Activated T-helper 1 cell treated with anti-CD3 and anti-CD28 coated beads, Interleukin-12 subunit alpha, Interleukin-12 subunit beta, Interleukin-2, Interleukin-4 antibody, amounts not matched to agents 30 ng/mL and 10 ng/mL and 1 ng/mL, durations not matched to agents 14 hours and 24 hours and 36 hours (primary cell): ENCODE data around the gene CACNA1H. TPM values are rescaled to one million over a fixed set of nuclear protein-coding genes. Genes with fewer than 3 reads are reported as not detected.
"Not testable (repeated sequence)": the region's sequence is repeated elsewhere in the genome, so short reads cannot be mapped to it uniquely, and the experiment has no call there.

Source experiments
- DNase-seq: peaks from one replicate; pipeline ENCODE4 v3.0.0; 2021; ENCODE audit warnings: low spot score
- H3K27ac Mint-ChIP-seq: one replicate; pipeline ENCODE4 v1.8.0; 2021; ENCODE audit warnings: mild to moderate bottlenecking, mixed read lengths
- H3K27me3 Mint-ChIP-seq: one replicate; pipeline ENCODE4 v1.8.0; 2022; ENCODE audit warnings: mild to moderate bottlenecking, moderate library complexity, mixed read lengths; ENCODE audit not compliant: insufficient read depth
- H3K36me3 Mint-ChIP-seq: one replicate; pipeline ENCODE4 v1.8.0; 2021; ENCODE audit warnings: low read depth, mixed read lengths
- H3K4me1 Mint-ChIP-seq: one replicate; pipeline ENCODE4 v1.8.0; 2021; ENCODE audit warnings: low read depth, mixed read lengths
- H3K4me3 Mint-ChIP-seq: one replicate; pipeline ENCODE4 v1.8.0; 2021; ENCODE audit warnings: mild to moderate bottlenecking, moderate library complexity, mixed read lengths
- H3K9me3 Mint-ChIP-seq: one replicate; pipeline ENCODE4 v1.8.0; 2021; ENCODE audit warnings: mixed read lengths
- intact Hi-C: fragments of 100-400 bp; cut with micrococcal nuclease; formaldehyde crosslinking; loops from one replicate; pipeline ENCODE4 v1.15.1; 2024
- total RNA-seq: library from RNA; stranded (reverse); gene quantifications from 2 replicates; pipeline ENCODE4 v1.2.3, GENCODE V29; 2022

CACNA1H gene
- total RNA-seq, 1 donor from 2014 or later = 0.18 TPM

DNA sequence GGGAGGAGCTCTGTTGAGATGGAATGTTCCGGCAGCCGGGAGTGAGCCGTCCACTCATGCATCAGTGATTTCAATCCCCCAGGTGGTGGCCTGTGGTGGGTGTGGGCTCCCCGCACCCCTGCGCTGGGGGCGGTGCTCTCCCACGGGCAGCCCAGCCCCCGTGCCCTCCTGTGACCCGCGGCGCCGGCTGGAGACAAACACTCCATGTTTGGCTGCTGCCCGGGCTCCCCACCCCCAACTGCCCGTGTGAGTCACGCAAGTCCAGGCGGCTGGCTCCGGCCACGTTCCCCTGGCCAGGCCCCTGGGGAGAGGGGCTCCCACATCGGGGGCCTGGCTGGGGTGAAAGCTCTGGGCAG, 29.4 kb downstream of the CACNA1H start:
- no peak for DNase-seq
- intact Hi-C loops = no loop called here
- H3K4me3 Mint-ChIP-seq = no peak overlapping the region
- no peaks in the 10 kb centered on the region for H3K4me1 Mint-ChIP-seq
- no peak overlapping the region for H3K27ac Mint-ChIP-seq
- H3K36me3 Mint-ChIP-seq = no peaks in the 10 kb centered on the region
- no peaks in the 10 kb centered on the region for H3K27me3 Mint-ChIP-seq
- no peaks in the 10 kb centered on the region for H3K9me3 Mint-ChIP-seq

DNA sequence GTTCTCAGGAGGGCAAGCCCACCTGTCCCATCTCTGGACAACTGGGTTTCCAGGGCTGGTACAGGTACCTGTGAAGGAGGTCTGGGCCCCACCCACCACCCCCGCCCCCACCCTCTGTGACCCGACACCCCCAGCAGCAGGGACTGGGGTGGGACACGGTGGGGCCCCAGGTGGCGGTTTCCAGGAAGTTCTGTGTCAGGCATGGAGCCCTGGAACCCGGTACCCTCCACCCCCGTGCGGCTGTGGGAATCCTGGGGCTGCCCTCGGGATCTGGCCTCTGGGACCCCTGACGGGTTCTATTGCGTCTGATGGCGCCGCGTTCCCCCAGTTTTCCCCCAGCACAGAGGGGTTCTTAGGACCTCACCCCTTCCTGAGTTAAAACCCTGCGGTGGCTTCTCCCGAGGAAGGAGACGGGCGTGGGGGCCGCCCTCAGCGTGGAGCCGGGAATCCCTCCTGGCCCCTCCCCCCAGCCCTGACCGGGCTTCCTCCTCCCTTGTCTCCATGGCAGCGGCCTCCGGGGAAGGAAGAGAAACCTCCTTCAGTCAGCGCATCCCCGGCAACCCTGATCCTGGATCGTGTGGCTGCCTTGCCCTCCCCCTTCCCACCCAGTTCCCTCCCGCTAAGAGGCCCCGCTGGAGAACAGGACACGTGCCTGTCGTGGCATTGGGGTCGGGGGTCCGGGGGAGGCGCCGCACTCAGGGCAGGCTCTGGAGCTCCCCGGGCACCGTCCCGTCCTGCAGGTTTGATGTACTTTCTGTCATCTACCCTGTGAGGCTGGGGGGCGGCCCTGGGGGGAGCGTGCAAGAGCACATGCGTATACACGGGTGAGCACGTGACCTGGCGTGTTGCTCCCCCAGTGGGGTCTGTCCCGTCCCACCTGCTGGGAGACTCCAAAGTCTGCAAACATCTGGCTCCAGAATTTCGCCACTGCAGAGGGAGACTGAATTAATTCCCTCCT, 30.3 kb downstream of the CACNA1H start:
- no peaks in the 10 kb centered on the region for H3K27me3 Mint-ChIP-seq
- intact Hi-C loops = no loop called here
- H3K36me3 Mint-ChIP-seq = no peaks in the 10 kb centered on the region
- no peaks in the 10 kb centered on the region for H3K4me1 Mint-ChIP-seq
- H3K9me3 Mint-ChIP-seq = no peaks in the 10 kb centered on the region
- no peak for DNase-seq
- no peak overlapping the region for H3K4me3 Mint-ChIP-seq
- H3K27ac Mint-ChIP-seq = no peak overlapping the region

DNA sequence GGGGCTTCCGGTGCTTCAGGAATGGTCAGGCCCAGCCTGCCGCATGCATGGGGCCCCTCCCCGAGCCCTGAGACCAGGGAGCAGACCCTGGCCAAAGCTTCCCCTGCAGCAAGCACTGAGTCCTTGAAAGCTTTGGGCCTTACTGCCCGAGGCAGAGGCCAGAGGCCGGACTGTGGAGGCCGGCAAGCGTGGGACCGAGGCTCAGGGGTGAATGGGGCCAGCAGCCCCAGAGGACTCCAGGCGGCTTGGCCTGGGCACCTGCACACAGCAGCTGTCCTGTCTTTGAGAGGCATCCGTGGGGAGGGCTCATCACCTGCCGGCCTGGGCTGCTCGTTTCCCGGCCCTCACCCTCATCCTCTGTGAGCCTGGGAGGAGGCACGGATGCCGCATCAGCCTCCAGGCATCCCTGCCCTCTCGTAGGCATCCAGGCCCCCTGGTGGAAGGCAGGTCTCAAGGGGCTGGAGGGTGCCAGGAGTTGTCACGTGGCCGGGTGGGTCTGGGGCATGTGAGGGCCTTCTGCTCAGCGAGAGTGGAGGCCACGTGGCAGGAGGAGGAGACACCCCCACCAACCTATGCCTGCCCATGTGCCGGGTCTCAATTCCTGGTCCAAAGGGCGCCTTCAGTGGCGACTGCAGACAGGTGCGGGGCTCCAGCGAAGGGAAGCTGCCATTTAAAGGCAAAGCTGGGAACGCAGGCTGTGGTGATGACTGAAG, 31.4 kb downstream of the CACNA1H start:
- Mint-ChIP-seq H3K27me3 (no peaks in the 10 kb centered on the region), H3K4me3 (no peak overlapping the region), H3K9me3 (no peaks in the 10 kb centered on the region), H3K4me1 (no peaks in the 10 kb centered on the region), H3K27ac (no peak overlapping the region), H3K36me3 (no peaks in the 10 kb centered on the region)
- no peak for DNase-seq
- intact Hi-C loops = no loop called here

DNA sequence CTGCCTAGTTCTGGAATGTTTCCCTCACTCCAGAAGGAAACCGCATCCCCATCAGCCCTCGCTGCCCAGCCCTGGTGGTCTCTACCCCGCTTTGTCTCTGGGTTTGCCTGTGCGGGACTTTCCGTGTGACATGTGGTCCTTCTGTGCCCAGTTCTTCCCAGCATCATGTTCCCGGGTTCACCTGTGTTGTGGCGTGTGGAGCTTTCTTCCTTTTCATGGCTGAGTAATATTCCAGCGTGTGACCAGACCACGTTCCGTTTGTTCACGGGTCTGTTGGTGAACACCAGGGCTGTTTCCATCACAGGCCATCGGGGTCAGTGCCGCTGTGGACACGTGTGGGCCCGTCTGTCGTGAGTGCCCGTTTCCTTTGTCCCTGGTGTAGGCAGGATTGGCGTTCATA, 32.1 kb downstream of the CACNA1H start:
- H3K27me3 Mint-ChIP-seq = no peaks in the 10 kb centered on the region
- H3K36me3 Mint-ChIP-seq = no peaks in the 10 kb centered on the region
- H3K27ac Mint-ChIP-seq = no peak overlapping the region
- no peaks in the 10 kb centered on the region for H3K4me1 Mint-ChIP-seq
- no peak for DNase-seq
- H3K9me3 Mint-ChIP-seq = no peaks in the 10 kb centered on the region
- intact Hi-C loops = no loop called here
- no peak overlapping the region for H3K4me3 Mint-ChIP-seq

DNA sequence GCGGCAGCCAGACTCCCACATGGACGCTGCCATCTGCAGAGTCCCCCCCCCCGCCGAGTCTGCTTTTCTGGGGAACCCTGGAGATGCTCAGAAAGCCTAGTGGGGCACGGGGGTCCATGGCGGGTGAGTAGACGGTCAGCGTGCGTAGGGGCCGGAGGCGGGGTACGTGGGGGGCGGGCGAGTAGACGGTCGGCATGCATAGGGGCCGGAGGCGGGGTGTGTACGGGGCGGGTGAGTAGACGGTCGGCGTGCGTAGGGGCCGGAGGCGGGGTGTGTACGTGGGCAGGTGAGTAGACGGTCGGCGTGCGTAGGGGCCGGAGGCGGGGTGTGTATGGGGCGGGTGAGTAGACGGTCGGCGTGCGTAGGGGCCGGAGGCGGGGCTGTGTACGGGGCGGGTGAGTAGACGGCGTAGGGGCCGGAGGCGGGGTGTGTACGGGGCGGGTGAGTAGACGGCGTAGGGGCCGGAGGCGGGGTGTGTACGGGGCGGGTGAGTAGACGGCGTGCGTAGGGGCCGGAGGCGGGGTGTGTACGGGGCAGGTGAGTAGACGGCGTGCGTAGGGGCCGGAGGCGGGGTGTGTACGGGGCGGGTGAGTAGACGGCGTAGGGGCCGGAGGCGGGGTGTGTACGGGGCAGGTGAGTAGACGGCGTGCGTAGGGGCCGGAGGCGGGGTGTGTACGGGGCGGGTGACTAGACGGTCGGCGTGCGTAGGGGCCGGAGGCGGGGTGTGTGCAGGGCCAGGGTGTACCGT, 32.7 kb downstream of the CACNA1H start:
- H3K9me3 Mint-ChIP-seq, H3K4me1 Mint-ChIP-seq, DNase-seq, H3K27ac Mint-ChIP-seq, H3K27me3 Mint-ChIP-seq, H3K36me3 Mint-ChIP-seq, intact Hi-C loops, H3K4me3 Mint-ChIP-seq: not testable (repeated sequence)

DNA sequence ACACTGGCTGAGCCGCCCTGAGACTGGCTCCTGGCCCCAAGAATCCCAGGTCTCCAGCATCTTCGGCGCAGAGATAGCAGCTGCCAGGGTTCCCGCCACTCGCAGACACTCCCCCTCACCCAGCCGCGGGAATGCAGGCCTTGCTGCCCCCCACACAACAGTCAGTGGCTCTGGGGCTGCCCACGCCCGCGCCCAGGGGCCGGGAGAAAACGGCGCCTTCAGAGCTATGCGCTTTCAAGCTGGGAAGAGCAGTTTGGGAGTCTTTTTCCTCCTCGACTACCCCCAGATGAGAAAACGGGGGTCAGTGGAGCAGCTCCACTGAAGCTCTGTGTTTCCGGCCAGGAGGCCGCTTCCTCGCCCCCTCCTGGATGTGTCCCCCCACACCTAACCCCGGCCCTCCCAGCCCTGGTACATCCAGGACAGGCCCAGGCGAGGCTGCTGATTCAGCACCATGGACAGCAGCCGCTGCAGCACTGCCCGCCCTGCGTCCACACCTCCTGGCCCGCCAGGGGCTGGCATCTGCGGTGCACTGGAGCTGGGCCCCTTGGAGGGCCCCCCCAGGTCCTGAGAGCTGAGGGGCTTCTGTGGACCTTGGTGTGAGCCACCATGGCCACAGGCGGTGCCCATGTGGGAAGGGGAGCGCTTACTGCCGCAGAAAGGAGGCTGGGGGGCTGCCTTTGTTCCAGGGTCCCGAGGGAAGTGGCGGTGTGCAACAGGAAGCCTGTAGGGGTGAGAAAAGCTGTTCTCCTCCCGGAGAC, 35.7 kb downstream of the CACNA1H start:
- Mint-ChIP-seq H3K4me1 (no peaks in the 10 kb centered on the region), H3K36me3 (no peaks in the 10 kb centered on the region), H3K9me3 (no peaks in the 10 kb centered on the region), H3K27me3 (no peaks in the 10 kb centered on the region), H3K4me3 (no peak overlapping the region), H3K27ac (no peak overlapping the region)
- DNase-seq = peak; percentile 14
- intact Hi-C loops = no loop called here

DNA sequence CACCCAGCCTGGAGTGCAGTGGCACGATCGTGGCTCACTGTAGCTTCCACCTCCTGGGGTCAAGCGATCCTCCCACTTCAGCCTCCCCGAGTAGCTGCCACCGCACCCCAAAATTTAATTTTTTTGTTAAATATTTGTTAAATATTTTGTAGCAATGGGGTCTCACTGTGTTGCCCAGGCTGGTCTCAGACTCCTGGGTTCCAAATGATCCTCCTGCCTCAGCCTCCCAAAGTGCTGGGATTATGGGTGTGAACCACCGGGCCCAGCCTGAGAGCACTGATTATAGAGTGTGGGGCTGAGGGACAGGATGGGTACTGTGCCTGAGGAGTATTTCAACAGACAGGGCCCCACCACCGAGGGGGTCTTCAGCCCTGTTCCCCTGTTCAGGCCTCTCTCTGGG, 36.5 kb downstream of the CACNA1H start:
- Mint-ChIP-seq H3K27ac (no peak overlapping the region), H3K4me1 (no peaks in the 10 kb centered on the region), H3K27me3 (no peaks in the 10 kb centered on the region), H3K9me3 (no peaks in the 10 kb centered on the region), H3K4me3 (no peak overlapping the region), H3K36me3 (no peaks in the 10 kb centered on the region)
- no peak for DNase-seq
- intact Hi-C loops = no loop called here

DNA sequence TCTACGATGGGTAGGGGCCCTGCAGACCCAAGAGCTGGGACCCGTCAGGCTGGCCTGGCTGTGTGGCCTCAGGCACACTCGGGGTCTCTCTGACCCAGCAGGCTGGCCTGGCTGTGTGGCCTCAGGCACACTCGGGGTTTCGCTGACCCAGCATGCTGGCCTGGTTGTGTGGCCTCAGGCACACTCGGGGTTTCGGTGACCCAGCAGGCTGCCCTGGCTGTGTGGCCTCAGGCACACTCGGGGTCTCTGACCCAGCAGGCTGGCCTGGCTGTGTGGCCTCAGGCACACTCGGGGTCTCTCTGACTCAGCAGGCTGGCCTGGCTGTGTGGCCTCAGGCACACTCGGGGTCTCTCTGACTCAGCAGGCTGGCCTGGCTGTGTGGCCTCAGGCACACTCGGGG, 37.9 kb downstream of the CACNA1H start:
- H3K4me1 Mint-ChIP-seq, H3K36me3 Mint-ChIP-seq, H3K4me3 Mint-ChIP-seq, H3K9me3 Mint-ChIP-seq, H3K27ac Mint-ChIP-seq, intact Hi-C loops, DNase-seq, H3K27me3 Mint-ChIP-seq: not testable (repeated sequence)

DNA sequence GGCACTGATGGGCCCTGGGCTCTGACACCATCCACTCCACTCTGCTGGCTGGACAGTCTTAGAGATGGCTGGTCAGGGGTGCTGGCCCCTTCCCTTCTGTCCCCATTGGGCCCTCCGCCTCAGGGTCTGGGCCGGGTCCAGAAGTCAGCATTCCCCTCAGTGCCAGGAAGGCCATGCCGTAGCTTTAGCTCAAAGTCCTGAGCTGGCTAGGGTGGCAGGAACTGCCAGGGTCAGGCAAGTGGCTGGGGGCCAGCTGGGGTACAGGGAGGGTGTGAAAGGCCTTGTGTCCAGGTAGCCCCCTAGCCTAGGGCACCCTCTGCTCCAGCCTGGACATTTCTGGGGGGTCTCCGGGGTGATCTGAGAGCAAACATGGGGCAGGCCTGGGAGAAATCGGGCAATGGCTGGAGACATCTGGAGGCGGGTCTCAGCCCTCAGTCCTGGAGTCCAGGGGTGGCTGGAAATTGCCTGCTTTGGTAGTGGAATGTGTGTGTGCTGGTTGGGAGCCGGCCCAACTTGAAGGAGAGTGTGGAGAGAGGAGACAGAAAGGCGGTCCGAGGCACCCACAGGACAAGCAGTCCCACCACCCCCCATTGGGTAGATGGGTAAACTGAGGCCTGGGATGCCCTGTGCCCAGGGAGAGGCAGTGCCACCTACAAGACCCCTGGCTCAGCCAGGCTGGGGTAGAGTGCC, 39.6 kb downstream of the CACNA1H start:
- Mint-ChIP-seq H3K4me3 (no peak overlapping the region), H3K4me1 (no peaks in the 10 kb centered on the region), H3K9me3 (no peaks in the 10 kb centered on the region), H3K36me3 (no peaks in the 10 kb centered on the region), H3K27me3 (no peaks in the 10 kb centered on the region), H3K27ac (no peak overlapping the region)
- intact Hi-C loops = no loop called here
- no peak for DNase-seq

DNA sequence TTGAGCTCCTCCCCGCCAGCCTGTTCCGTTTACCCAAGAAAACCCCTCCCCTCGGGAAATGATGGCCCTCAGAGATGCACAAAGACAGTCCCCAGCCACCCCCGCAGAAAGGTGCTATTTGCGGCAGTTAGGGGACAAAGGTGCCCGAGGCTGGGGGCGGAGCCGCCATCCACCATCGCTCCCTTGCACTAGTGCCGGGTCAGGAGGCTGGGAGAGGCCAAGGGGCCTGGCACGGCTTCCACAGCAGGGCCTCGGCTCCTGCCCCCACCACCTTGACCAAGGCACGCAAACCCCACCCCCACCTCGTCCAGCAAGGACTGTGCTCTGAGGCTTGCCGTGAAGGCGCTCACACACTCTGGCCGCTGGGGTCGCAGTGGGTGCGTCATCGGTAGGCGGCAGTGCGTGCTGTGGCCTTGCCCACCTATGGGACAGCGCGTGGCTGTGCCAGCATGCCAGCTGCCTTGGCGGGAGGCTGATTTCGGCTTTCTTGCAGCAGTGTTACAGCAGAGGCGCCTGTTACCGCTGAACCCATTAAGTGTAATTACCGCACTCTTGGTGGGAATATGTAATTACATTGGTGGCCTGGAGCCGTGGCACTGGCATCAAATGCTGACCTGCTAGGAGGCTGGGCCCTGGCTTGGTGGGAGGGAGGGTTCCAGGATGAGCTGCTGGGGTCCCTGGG, 40.4 kb downstream of the CACNA1H start:
- Mint-ChIP-seq H3K27ac (no peak overlapping the region), H3K36me3 (no peaks in the 10 kb centered on the region), H3K4me3 (no peak overlapping the region), H3K4me1 (no peaks in the 10 kb centered on the region), H3K9me3 (no peaks in the 10 kb centered on the region), H3K27me3 (no peaks in the 10 kb centered on the region)
- intact Hi-C loops = no loop called here
- no peak for DNase-seq

DNA sequence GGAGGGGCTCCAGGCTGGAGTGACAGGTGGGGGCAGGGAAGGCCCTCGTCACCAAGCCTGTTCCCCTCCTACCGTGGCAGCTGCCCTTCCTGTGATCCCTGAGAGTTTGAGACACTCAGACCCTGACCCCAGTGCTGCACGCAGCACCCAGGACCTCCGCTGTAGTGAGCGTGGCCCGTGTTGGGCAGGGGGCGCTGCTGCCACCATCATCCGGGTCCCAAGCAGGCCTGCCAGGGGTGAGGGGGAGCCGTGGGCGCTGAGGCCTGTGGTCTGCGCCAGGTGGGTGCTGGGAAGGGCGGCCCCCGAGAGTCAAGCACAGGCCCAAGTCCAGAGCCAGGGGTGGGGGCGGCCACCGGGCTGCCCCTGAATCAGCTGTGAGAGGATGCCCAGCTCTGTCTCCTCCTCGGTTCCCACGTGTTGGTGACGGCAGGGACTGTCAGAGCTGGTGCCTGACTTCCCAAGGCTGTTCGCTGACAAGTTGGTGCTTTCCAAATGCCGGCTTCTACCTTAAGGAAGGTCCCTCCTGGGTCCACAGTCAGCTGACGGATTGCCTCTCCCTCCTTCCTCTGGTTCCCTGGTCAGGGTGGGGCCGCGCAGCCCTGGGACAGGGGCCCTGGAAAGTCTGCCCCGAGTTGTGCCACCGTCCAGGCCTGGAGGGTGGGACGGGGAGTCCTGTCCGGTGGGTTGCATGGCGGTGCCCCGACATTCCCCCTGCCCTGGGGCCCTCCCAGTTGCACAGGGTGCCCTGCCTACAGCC, 41.1 kb downstream of the CACNA1H start:
- no peaks in the 10 kb centered on the region for H3K27me3 Mint-ChIP-seq
- no peak overlapping the region for H3K4me3 Mint-ChIP-seq
- no peaks in the 10 kb centered on the region for H3K4me1 Mint-ChIP-seq
- DNase-seq = no peak
- H3K36me3 Mint-ChIP-seq = no peaks in the 10 kb centered on the region
- H3K27ac Mint-ChIP-seq = no peak overlapping the region
- intact Hi-C loops = no loop called here
- no peaks in the 10 kb centered on the region for H3K9me3 Mint-ChIP-seq
